Peyer's patch (tissue), 4 donors: ENCODE results near the gene OTOS.

Experiments
- CTCF ChIP-seq, 6 experiments: fragments of 450-650 bp in 4 of 6; fragments of 200-600 bp in 2 of 6; sonication (generic) in 1 of 6; IDR thresholded peaks; one replicate each; pipeline ENCODE4 v1.5.1; 2017 to 2019; ENCODE audit warnings: antibody characterized with exemption in 6 of 6, mild to moderate bottlenecking in 3 of 6, moderate library complexity in 1 of 6
- POLR2A ChIP-seq, 2 donors: fragments of 450-650 bp; IDR thresholded peaks; one replicate each; pipeline ENCODE4 v1.5.1; 2017; ENCODE audit warnings: antibody characterized with exemption in 2 of 2, mild to moderate bottlenecking in 2 of 2, moderate library complexity in 2 of 2

DNA sequence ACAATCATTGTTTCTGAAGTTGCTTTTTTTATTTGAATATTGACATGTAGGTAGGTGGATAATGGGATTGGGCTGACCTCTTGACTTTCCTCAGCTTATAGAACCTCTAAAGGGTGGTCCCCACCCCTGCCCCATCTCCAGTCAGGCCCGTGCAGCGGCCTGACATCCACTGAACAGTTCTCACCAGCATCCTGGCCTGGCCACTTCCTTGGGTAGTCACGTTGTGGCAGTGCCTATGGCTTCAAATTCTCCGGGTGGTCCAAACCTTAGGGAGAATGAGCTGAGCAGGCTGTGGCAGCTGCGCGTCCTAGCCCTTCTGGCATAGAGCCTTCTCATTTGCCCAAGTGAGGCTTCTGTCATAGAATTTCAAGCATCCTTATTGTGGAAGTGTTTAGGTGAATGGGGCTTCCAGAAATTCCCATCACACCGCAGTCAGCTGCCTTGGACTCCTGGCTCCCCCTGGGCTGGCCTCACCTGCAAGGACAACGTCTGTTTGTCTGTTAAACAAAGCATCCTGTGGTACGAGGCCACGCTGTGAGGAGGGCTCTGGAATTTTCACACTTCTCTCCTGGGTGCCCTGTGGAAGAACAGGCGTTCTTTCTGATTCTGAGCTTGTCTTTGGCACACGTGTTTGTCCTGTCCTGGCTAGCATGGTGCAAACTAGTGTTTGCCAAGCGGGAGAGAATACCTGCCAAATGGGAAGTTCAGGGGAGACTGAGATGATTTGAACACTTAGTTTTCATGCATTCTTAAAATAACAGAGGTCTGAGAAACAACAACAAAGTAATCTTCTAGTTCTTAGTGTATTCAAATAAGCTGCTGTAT, 31.8 kb upstream of the OTOS start:
- TF ChIP-seq CTCF (IDR thresholded peaks at IDR 0.05), result no peak
- TF ChIP-seq POLR2A (IDR thresholded peaks at IDR 0.05), result no peak
